Neural cell (in vitro differentiated cells): ENCODE measurements around the gene SCP2. TPM values are rescaled to one million over a fixed set of nuclear protein-coding genes. Genes with fewer than 3 reads are reported as not detected.
"Not testable (repeated sequence)": the region's sequence is repeated elsewhere in the genome, so short reads cannot be mapped to it uniquely, and the experiment has no call there.

ENCODE experiments used
- H2AFZ ChIP-seq: fragments of 200-600, 300-800 bp; sonication (generic), shearing (Covaris generic); 2 replicates; pipeline ENCODE4 v1.6.0; 2014; ENCODE audit warnings: low read depth, mild to moderate bottlenecking, antibody characterized with exemption, low read length, moderate library complexity
- H3F3A ChIP-seq: fragments of 200-600 bp; shearing (Covaris generic); 2 replicates; pipeline ENCODE4 v1.6.1; 2016; ENCODE audit warnings: mild to moderate bottlenecking, moderate library complexity, mixed read lengths, antibody characterized with exemption, low read length; ENCODE audit not compliant: insufficient read depth, poor library complexity, severe bottlenecking
- H3K27ac ChIP-seq: fragments of 200-600, 300-800 bp; sonication (generic), shearing (Covaris generic); 2 replicates; pipeline ENCODE4 v1.5.1; 2014; ENCODE audit warnings: mild to moderate bottlenecking, low read length, moderate library complexity
- H3K27me3 ChIP-seq: fragments of 300-800, 200-600 bp; sonication (generic), shearing (Covaris generic); 2 replicates; pipeline ENCODE4 v1.6.0; 2014; ENCODE audit warnings: mild to moderate bottlenecking, low read depth, low read length, moderate library complexity; ENCODE audit not compliant: insufficient read depth
- H3K36me3 ChIP-seq: fragments of 300-800, 200-600 bp; sonication (generic), shearing (Covaris generic); 2 replicates; pipeline ENCODE4 v1.5.1; 2014; ENCODE audit warnings: mild to moderate bottlenecking, antibody characterized with exemption, low read length, moderate library complexity; ENCODE audit not compliant: insufficient read depth
- H3K4me2 ChIP-seq: fragments of 300-800, 200-600 bp; sonication (generic), shearing (Covaris generic); 2 replicates; pipeline ENCODE4 v1.6.0; 2014; ENCODE audit warnings: mild to moderate bottlenecking, low read length
- H3K4me3 ChIP-seq: fragments of 300-800, 200-600 bp; sonication (generic), shearing (Covaris generic); 2 replicates; pipeline ENCODE4 v1.5.1; 2014; ENCODE audit warnings: mild to moderate bottlenecking, low read length, moderate library complexity
- H3K79me2 ChIP-seq: fragments of 200-600 bp; shearing (Covaris generic); replicated peaks from 2 replicates; pipeline ENCODE4 v1.6.0; 2014; ENCODE audit warnings: mild to moderate bottlenecking, low read length, moderate library complexity; ENCODE audit not compliant: insufficient read depth
- H3K9ac ChIP-seq: fragments of 300-800, 200-600 bp; sonication (generic), shearing (Covaris generic); 2 replicates; pipeline ENCODE4 v1.6.1; 2016; ENCODE audit warnings: mild to moderate bottlenecking, low read length, mixed read lengths
- H3K9me2 ChIP-seq: fragments of 200-600 bp; shearing (Covaris generic); 2 replicates; pipeline ENCODE4 v1.6.1; 2016; ENCODE audit warnings: mild to moderate bottlenecking, low read length, mixed read lengths; ENCODE audit not compliant: insufficient read depth
- H3K9me3 ChIP-seq: fragments of 200-600, 300-800 bp; sonication (generic), shearing (Covaris generic); 2 replicates; pipeline ENCODE4 v1.6.1; 2016; ENCODE audit warnings: mild to moderate bottlenecking, mixed run types, low read length, moderate library complexity, mixed read lengths
- H4K20me1 ChIP-seq: fragments of 200-600 bp; shearing (Covaris generic); 2 replicates; pipeline ENCODE4 v1.6.1; 2016; ENCODE audit warnings: mild to moderate bottlenecking, mixed run types; ENCODE audit not compliant: insufficient read depth
- EP300 ChIP-seq: fragments of 450-650 bp; conservative IDR thresholded peaks from 2 replicates; pipeline ENCODE4 v1.6.1; 2014; ENCODE audit warnings: antibody characterized with exemption, mild to moderate bottlenecking, moderate library complexity; ENCODE audit not compliant: poor library complexity, severe bottlenecking
- EZH2 ChIP-seq: fragments of 200-600, 300-800 bp; shearing (Covaris generic), sonication (generic); IDR thresholded peaks from 2 replicates; pipeline ENCODE4 v1.6.1; 2014; ENCODE audit warnings: antibody characterized with exemption, low read length, borderline replicate concordance, mild to moderate bottlenecking; ENCODE audit not compliant: insufficient read depth, poor library complexity, severe bottlenecking
- MXI1 ChIP-seq: fragments of 450-650 bp; conservative IDR thresholded peaks from 2 replicates; pipeline ENCODE4 v1.6.1; 2014; ENCODE audit warnings: antibody characterized with exemption, mild to moderate bottlenecking; ENCODE audit not compliant: poor library complexity, severe bottlenecking
- POLR2AphosphoS5 ChIP-seq: IDR thresholded peaks from 2 replicates; pipeline ENCODE4 v1.6.1; 2012
- RAD21 ChIP-seq: fragments of 450-650 bp; conservative IDR thresholded peaks from 2 replicates; pipeline ENCODE4 v1.6.1; 2014; ENCODE audit warnings: antibody characterized with exemption, mild to moderate bottlenecking, moderate library complexity
- SMC3 ChIP-seq: fragments of 450-650 bp; conservative IDR thresholded peaks from 2 replicates; pipeline ENCODE4 v1.6.1; 2014; ENCODE audit warnings: antibody characterized with exemption, mild to moderate bottlenecking, moderate library complexity; ENCODE audit not compliant: poor library complexity
- TAF1 ChIP-seq: IDR thresholded peaks from 2 replicates; pipeline ENCODE4 v1.6.1; 2012; ENCODE audit warnings: low read depth
- polyA plus RNA-seq: library from polyadenylated mRNA; depleted of rRNA; stranded (reverse); fragments of >200 nt; gene quantifications from 2 replicates; pipeline ENCODE4 v1.2.3, GENCODE V29; 2014
- TF ChIP-seq, protein P1 (sequence below): IDR thresholded peaks from 2 replicates; pipeline ENCODE4 v1.6.1; 2012; ENCODE audit warnings: borderline replicate concordance
- TF ChIP-seq, protein P2 (sequence below): fragments of 450-650 bp; IDR thresholded peaks from 2 replicates; pipeline ENCODE4 v1.5.1; 2014; ENCODE audit warnings: antibody characterized with exemption, mild to moderate bottlenecking, moderate library complexity; ENCODE audit not compliant: poor library complexity, severe bottlenecking

SCP2 gene
- polyA plus RNA-seq, 1 donor from 2014 or later: 182 TPM

DNA sequence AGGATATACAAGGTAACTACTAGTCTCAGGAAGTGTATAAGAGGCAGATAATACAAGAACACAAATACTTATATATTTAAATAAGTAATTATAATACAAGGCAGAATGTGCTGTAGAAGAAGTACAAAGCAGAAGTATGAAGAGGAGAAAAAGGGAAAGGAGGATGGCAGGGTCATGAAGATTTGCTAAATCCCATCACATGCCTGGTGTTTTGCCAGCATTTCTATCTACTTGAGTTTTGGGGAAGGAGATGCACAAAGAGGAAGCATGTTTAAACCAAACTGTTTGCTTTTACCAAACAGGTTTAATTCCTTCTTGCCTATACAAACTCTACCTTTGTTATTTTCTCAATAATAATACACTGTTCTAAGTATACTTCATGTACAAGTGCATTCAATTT lies 74.1 kb downstream of the SCP2 start:
- Histone ChIP-seq H3K9me3 (no peaks in the 10 kb centered on the region), H3F3A (no peaks in the 10 kb centered on the region), H3K36me3 (no peaks in the 10 kb centered on the region), H3K4me3 (no peak overlapping the region), H3K27me3 (no peaks in the 10 kb centered on the region), H3K4me2 (no peak overlapping the region), H3K27ac (no peak overlapping the region), H2AFZ (no peak overlapping the region), H4K20me1 (no peaks in the 10 kb centered on the region), H3K9ac (no peak overlapping the region), H3K79me2 (no peaks in the 10 kb centered on the region), H3K9me2 (no peaks in the 10 kb centered on the region)
- TF ChIP-seq POLR2AphosphoS5: no peak
- no peak for TF ChIP-seq MXI1
- TF ChIP-seq, protein P1, sequence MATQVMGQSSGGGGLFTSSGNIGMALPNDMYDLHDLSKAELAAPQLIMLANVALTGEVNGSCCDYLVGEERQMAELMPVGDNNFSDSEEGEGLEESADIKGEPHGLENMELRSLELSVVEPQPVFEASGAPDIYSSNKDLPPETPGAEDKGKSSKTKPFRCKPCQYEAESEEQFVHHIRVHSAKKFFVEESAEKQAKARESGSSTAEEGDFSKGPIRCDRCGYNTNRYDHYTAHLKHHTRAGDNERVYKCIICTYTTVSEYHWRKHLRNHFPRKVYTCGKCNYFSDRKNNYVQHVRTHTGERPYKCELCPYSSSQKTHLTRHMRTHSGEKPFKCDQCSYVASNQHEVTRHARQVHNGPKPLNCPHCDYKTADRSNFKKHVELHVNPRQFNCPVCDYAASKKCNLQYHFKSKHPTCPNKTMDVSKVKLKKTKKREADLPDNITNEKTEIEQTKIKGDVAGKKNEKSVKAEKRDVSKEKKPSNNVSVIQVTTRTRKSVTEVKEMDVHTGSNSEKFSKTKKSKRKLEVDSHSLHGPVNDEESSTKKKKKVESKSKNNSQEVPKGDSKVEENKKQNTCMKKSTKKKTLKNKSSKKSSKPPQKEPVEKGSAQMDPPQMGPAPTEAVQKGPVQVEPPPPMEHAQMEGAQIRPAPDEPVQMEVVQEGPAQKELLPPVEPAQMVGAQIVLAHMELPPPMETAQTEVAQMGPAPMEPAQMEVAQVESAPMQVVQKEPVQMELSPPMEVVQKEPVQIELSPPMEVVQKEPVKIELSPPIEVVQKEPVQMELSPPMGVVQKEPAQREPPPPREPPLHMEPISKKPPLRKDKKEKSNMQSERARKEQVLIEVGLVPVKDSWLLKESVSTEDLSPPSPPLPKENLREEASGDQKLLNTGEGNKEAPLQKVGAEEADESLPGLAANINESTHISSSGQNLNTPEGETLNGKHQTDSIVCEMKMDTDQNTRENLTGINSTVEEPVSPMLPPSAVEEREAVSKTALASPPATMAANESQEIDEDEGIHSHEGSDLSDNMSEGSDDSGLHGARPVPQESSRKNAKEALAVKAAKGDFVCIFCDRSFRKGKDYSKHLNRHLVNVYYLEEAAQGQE: no peak
- TF ChIP-seq EP300: no peak
- no peak for TF ChIP-seq EZH2
- TF ChIP-seq, protein P2, sequence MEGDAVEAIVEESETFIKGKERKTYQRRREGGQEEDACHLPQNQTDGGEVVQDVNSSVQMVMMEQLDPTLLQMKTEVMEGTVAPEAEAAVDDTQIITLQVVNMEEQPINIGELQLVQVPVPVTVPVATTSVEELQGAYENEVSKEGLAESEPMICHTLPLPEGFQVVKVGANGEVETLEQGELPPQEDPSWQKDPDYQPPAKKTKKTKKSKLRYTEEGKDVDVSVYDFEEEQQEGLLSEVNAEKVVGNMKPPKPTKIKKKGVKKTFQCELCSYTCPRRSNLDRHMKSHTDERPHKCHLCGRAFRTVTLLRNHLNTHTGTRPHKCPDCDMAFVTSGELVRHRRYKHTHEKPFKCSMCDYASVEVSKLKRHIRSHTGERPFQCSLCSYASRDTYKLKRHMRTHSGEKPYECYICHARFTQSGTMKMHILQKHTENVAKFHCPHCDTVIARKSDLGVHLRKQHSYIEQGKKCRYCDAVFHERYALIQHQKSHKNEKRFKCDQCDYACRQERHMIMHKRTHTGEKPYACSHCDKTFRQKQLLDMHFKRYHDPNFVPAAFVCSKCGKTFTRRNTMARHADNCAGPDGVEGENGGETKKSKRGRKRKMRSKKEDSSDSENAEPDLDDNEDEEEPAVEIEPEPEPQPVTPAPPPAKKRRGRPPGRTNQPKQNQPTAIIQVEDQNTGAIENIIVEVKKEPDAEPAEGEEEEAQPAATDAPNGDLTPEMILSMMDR: no peak
- no peak for TF ChIP-seq RAD21
- TF ChIP-seq SMC3: no peak
- TF ChIP-seq TAF1: no peak

DNA sequence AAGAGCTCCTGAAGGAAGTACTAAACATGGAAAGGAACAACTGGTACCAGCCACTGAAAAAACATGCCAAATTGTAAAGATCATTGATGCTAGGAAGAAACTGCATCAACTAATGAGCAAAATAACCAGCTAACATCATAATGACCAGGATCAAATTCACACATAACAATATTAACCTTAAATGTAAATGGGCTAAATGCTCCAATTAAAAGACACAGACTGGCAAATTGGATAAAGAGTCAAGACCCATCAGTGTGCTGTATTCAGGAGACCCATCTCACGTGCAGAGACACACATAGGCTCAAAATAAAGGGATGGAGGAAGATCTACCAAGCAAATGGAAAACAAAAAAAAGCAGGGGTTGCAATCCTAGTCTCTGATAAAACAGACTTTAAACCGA lies 79.5 kb downstream of the SCP2 start:
- H4K20me1 ChIP-seq, H2AFZ ChIP-seq, H3K27ac ChIP-seq, H3K4me2 ChIP-seq, H3K36me3 ChIP-seq, H3K9ac ChIP-seq, H3K4me3 ChIP-seq, H3F3A ChIP-seq, H3K79me2 ChIP-seq, H3K9me3 ChIP-seq, H3K9me2 ChIP-seq, H3K27me3 ChIP-seq: not testable (repeated sequence)

DNA sequence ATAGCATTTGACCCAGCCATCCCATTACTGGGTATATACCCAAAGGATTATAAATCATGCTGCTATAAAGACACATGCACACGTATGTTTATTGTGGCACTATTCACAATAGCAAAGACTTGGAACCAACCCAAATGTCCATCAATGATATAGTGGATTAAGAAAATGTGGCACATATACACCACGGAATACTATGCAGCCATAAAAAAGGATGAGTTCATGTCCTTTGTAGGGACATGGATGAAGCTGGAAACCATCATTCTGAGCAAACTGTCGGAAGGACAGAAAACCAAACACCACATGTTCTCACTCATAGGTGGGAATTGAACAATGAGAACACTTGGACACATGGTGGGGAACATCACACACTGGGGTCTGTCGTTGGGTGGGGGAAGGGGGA lies 83.2 kb downstream of the SCP2 start:
- H3F3A ChIP-seq, H3K36me3 ChIP-seq, H3K27me3 ChIP-seq, H3K4me2 ChIP-seq, H3K9me3 ChIP-seq, H4K20me1 ChIP-seq, H3K9me2 ChIP-seq, H3K27ac ChIP-seq, H2AFZ ChIP-seq, H3K9ac ChIP-seq, H3K79me2 ChIP-seq, H3K4me3 ChIP-seq: not testable (repeated sequence)
